K562 (cell line): Measurements from ENCODE around the gene DRICH1. TPM values are rescaled to one million over a fixed set of nuclear protein-coding genes. Genes with fewer than 3 reads are reported as not detected.

ENCODE experiments used
- ATAC-seq: fragments of 200-7000 bp; cut with Tn5 transposase; 3 replicates; pipeline ENCODE4 v1.9.1; 2020; ENCODE audit warnings: moderate library complexity
- BruUV-seq: library from RNA; stranded (reverse); fragments of 400-500 nt; replicated peaks from 2 replicates; lab custom pipeline; 2021; lab: Mats Ljungman, UMichigan
- CTCF ChIA-PET: fragments of 300-600 bp; formaldehyde crosslinking; extraction: SDS; loops from one replicate; lab custom pipeline; 2021; ENCODE audit warnings: low intra/inter-chr PET ratio; lab: Yijun Ruan, JAX
- POLR2A ChIA-PET: fragments of 300-600, 350-650 bp; sonication (Branson Sonifier 250); formaldehyde crosslinking; extraction: SDS; loops from one replicate; lab custom pipeline; 2021; ENCODE audit warnings: antibody characterized with exemption, inconsistent platforms; lab: Yijun Ruan, JAX
- DNase-seq, 4 experiments: peaks; one replicate each; pipeline versions ENCODE4 v3.0.0 to v3.0.0-alpha.2; 2011 to 2018; ENCODE audit warnings: low spot score in 3 of 4, mixed read lengths in 3 of 4; ENCODE audit errors: extremely low read depth in 1 of 4
- FAIRE-seq: peaks from 2 replicates; lab custom pipeline; 2011; peaks lifted over from hg19 to GRCh38; lab: Jason Lieb, UNC
- H2AFZ ChIP-seq: 2 replicates; pipeline ENCODE4 v1.6.0; 2011; ENCODE audit warnings: low read depth, low read length, control low read depth, inconsistent platforms
- H3K27ac ChIP-seq: fragments of 200-600 bp; 3 replicates; pipeline ENCODE4 v1.8.0; 2011; ENCODE audit warnings: low read depth, mild to moderate bottlenecking, control low read depth, inconsistent platforms, low read length, moderate library complexity, mixed read lengths; ENCODE audit errors: extremely low read depth
- H3K27me3 ChIP-seq, 2 experiments: fragments of 300-600 bp in 1 of 2; 2 replicates in 1 of 2; 3 replicates in 1 of 2; pipeline versions ENCODE4 v1.6.0 to v1.8.0; 2011; ENCODE audit warnings: inconsistent platforms in 2 of 2, low read length in 2 of 2, mild to moderate bottlenecking in 1 of 2, mixed read lengths in 1 of 2, moderate library complexity in 1 of 2; ENCODE audit not compliant: control insufficient read depth in 2 of 2, insufficient read depth in 2 of 2
- H3K36me3 ChIP-seq: fragments of 300-600 bp; 3 replicates; pipeline ENCODE4 v1.8.0; 2011; ENCODE audit warnings: mild to moderate bottlenecking, low read length, inconsistent platforms; ENCODE audit not compliant: control insufficient read depth, insufficient read depth
- H3K4me1 ChIP-seq, 2 experiments: fragments of 200-600 bp in 1 of 2; replicated peaks in 1 of 2; 2 replicates in 1 of 2; 3 replicates in 1 of 2; pipeline versions ENCODE4 v1.5.1 to v1.8.0; 2011; ENCODE audit warnings: inconsistent platforms in 2 of 2, low read length in 2 of 2, mild to moderate bottlenecking in 1 of 2, mixed read lengths in 1 of 2, moderate library complexity in 1 of 2; ENCODE audit not compliant: control insufficient read depth in 2 of 2, insufficient read depth in 2 of 2
- H3K4me2 ChIP-seq: 2 replicates; pipeline ENCODE4 v1.6.1; 2011; ENCODE audit warnings: low read length, control low read depth, inconsistent platforms, mixed read lengths; ENCODE audit not compliant: insufficient read depth
- H3K4me3 ChIP-seq: fragments of 200-600 bp; sonication (generic), shearing (Covaris generic); 2 replicates; pipeline ENCODE4 v1.5.1; 2016; ENCODE audit warnings: control low read depth, inconsistent platforms
- H3K79me2 ChIP-seq: fragments of 200-600 bp; 3 replicates; pipeline ENCODE4 v1.8.0; 2011; ENCODE audit warnings: low read length, inconsistent platforms; ENCODE audit not compliant: control insufficient read depth, insufficient read depth
- H3K9ac ChIP-seq, 2 experiments: 2 replicates each; pipeline versions ENCODE4 v1.6.0 to v1.6.1; 2011; ENCODE audit warnings: low read depth in 2 of 2, low read length in 2 of 2, control low read depth in 1 of 2, inconsistent platforms in 1 of 2, mild to moderate bottlenecking in 1 of 2, mixed read lengths in 1 of 2; ENCODE audit not compliant: insufficient read depth in 1 of 2
- H3K9me1 ChIP-seq: one replicate; pipeline ENCODE4 v1.6.0; 2011; ENCODE audit warnings: inconsistent platforms, mild to moderate bottlenecking, low read length, moderate library complexity; ENCODE audit not compliant: control insufficient read depth, insufficient read depth
- H3K9me3 ChIP-seq: replicated peaks from 2 replicates; pipeline ENCODE4 v1.5.1; 2011; ENCODE audit warnings: low read depth, low read length, inconsistent platforms; ENCODE audit not compliant: control insufficient read depth, insufficient read depth
- H4K20me1 ChIP-seq: replicated peaks from 2 replicates; pipeline ENCODE4 v1.6.1; 2011; ENCODE audit warnings: low read length, inconsistent platforms, mixed read lengths; ENCODE audit not compliant: control insufficient read depth, insufficient read depth
- CHD7 ChIP-seq: fragments of 200-600 bp; sonication (generic); IDR thresholded peaks from one replicate; pipeline ENCODE4 v1.6.1; 2012; ENCODE audit warnings: mild to moderate bottlenecking, low read depth, low read length, inconsistent platforms
- HDAC3 ChIP-seq: fragments of 450-650 bp; IDR thresholded peaks from 2 replicates; pipeline ENCODE4 v1.6.1; 2018; ENCODE audit warnings: borderline replicate concordance, mild to moderate bottlenecking, moderate library complexity; ENCODE audit not compliant: partially characterized antibody
- JUN ChIP-seq, 2 experiments: sonication (generic) in 1 of 2; formaldehyde crosslinking in 1 of 2; IDR thresholded peaks; 2 replicates each; pipeline versions ENCODE4 v1.6.1 to v1.8.0; 2012 to 2022; ENCODE audit warnings: borderline replicate concordance in 2 of 2, mild to moderate bottlenecking in 2 of 2, improper control_type of control experiment in 1 of 2, low read depth in 1 of 2, low read length in 1 of 2, missing genetic modification reagents in 1 of 2
- MAFF ChIP-seq: IDR thresholded peaks from 2 replicates; pipeline ENCODE4 v1.6.1; 2012; ENCODE audit warnings: low read length, improper control_type of control experiment
- TCF15 ChIP-seq: fragments of 250-450 bp; sonication (Bioruptor Pico); IDR thresholded peaks from 2 replicates; pipeline ENCODE4 v1.8.0; 2022; ENCODE audit warnings: moderate library complexity, mild to moderate bottlenecking, inconsistent platforms
- whole genome bisulfite sequencing: fragments of 100-300 bp; shearing (Covaris generic); methylation state at CpG from one replicate; pipeline ENCODE4 v1.1.6; 2016; ENCODE audit warnings: low coverage, mixed read lengths; ENCODE audit not compliant: insufficient coverage; ENCODE audit errors: missing lambda C conversion rate; 5-methylcytosine and 5-hydroxymethylcytosine counted together
- in situ Hi-C: fragments of 300-500 bp; cut with MboI; formaldehyde crosslinking; loops from 4 replicates; pipeline ENCODE4 v1.15.0; 2018; ENCODE audit warnings: inconsistent platforms, mixed read lengths
- intact Hi-C: fragments of 100-400 bp; cut with micrococcal nuclease; formaldehyde crosslinking; loops from 2 replicates; pipeline ENCODE4 v1.14.2; 2022
- polyA plus RNA-seq, 8 experiments: library from polyadenylated mRNA; depleted of rRNA in 4 of 8; stranded (reverse) in 5 of 8; unstranded in 3 of 8; fragments of >200 nt; fragmentation: Nextera tagmentation in 2 of 8; fragmentation: Illumina TruSeq in 1 of 8; extraction: Ambion mirVana in 2 of 8; extraction: Trizol in 1 of 8; gene quantifications; 2 replicates each; pipeline versions ENCODE4 v1.2.1 to v1.2.3, GENCODE V29; 2011 to 2014; ENCODE audit warnings: inconsistent platforms in 1 of 8, missing spikeins in 1 of 8
- total RNA-seq, 7 experiments: library from RNA; depleted of rRNA in 6 of 7; stranded (reverse); fragments of >200 nt in 6 of 7; fragmentation: Illumina TruSeq in 2 of 7; extraction: Trizol in 2 of 7; gene quantifications; 2 replicates each; pipeline versions ENCODE4 v1.2.1 to v1.2.3, GENCODE V29; 2011 to 2021; ENCODE audit warnings: low replicate concordance in 1 of 7
- TF ChIP-seq, protein P1 (sequence below): fragments of 250-450 bp; sonication (Bioruptor Pico); IDR thresholded peaks from 2 replicates; pipeline ENCODE4 v1.4.0; 2020; ENCODE audit warnings: mild to moderate bottlenecking
- TF ChIP-seq, protein P2 (sequence below): fragments of 450-650 bp; formaldehyde crosslinking; IDR thresholded peaks from 2 replicates; pipeline ENCODE4 v1.4.0; 2020; ENCODE audit warnings: mild to moderate bottlenecking

The DRICH1 gene
- total and polyA plus RNA-seq, 9 of the 15 experiments (the other 6 are each of a cell fraction or from before 2014, with no cell fraction given), result 0.07 to 0.36 (median 0.14) TPM; not detected in 2

- no peak overlapping the region for H3K4me2 ChIP-seq
- no peak for FAIRE-seq
- TF ChIP-seq, protein P1, sequence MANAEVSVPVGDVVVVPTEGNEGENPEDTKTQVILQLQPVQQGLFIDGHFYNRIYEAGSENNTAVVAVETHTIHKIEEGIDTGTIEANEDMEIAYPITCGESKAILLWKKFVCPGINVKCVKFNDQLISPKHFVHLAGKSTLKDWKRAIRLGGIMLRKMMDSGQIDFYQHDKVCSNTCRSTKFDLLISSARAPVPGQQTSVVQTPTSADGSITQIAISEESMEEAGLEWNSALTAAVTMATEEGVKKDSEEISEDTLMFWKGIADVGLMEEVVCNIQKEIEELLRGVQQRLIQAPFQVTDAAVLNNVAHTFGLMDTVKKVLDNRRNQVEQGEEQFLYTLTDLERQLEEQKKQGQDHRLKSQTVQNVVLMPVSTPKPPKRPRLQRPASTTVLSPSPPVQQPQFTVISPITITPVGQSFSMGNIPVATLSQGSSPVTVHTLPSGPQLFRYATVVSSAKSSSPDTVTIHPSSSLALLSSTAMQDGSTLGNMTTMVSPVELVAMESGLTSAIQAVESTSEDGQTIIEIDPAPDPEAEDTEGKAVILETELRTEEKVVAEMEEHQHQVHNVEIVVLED (CRISPR knock-in tag), result no peak
- TF ChIP-seq CHD7 (no peak), JUN (IDR thresholded peaks at IDR 0.05; ENCODE audit: borderline replicate concordance, low read depth, low read length) (no peak), JUN (CRISPR knock-in tag; IDR thresholded peaks at IDR 0.05; ENCODE audit: borderline replicate concordance) (no peak), TCF15 (CRISPR knock-in tag) (no peak), HDAC3 (no peak), MAFF (no peak)
- TF ChIP-seq, protein P2, sequence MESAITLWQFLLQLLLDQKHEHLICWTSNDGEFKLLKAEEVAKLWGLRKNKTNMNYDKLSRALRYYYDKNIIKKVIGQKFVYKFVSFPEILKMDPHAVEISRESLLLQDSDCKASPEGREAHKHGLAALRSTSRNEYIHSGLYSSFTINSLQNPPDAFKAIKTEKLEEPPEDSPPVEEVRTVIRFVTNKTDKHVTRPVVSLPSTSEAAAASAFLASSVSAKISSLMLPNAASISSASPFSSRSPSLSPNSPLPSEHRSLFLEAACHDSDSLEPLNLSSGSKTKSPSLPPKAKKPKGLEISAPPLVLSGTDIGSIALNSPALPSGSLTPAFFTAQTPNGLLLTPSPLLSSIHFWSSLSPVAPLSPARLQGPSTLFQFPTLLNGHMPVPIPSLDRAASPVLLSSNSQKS, result no peak
These were observed 45.5 kb upstream of the DRICH1 start for GRCh38 chr22:23677701-23677995.

More at GRCh38 chr22:23677701-23677995, 45.5 kb upstream of the DRICH1 start:
- no peak for ATAC-seq
- 88% methylated on average over 6 of the region's 6 CpGs for WGBS
- ChIA-PET CTCF (no interaction called here), POLR2A (no interaction called here)
- no peak overlapping the region for H3K9ac ChIP-seq
- H3K4me1 ChIP-seq, result peaks cover 0 to 5% of the 10 kb centered on the region in 2 experiments; a peak in 2 of 5 replicates
- no peaks in the 10 kb centered on the region for H3K9me3 ChIP-seq
- in situ Hi-C loops, result loop anchor here (5.0 kb wide), 1 partner anchor 925 kb away; the partner anchor contains the start of gene GGT1
- intact Hi-C loops, result no loop called here
- no peaks in the 10 kb centered on the region for H3K9me1 ChIP-seq
- H3K27ac ChIP-seq, result no peak overlapping the region
- H3K4me3 ChIP-seq, result no peak overlapping the region
- DNase-seq, result no peak
- H3K27me3 ChIP-seq, result no peaks in the 10 kb centered on the region
- no peaks in the 10 kb centered on the region for H3K79me2 ChIP-seq
- BruUV-seq, result no TSS peak
- peaks cover 7% of the 10 kb centered on the region; the same call in 1 of the 3 replicates for H3K36me3 ChIP-seq
- no peak overlapping the region for H2AFZ ChIP-seq
- no peaks in the 10 kb centered on the region for H4K20me1 ChIP-seq
